Aorta (tissue), 5 donors: ENCODE data around the gene PRKAR1B. TPM values are rescaled to one million over a fixed set of nuclear protein-coding genes. Genes with fewer than 3 reads are reported as not detected.
A peak's percentile ranks its signal among the peaks of the same experiment; 100 is the strongest.

Experiments
- ATAC-seq: fragments of 200-7000 bp; cut with Tn5 transposase; one replicate; pipeline ENCODE4 v1.9.1; 2022; ENCODE audit warnings: moderate library complexity; ENCODE audit not compliant: low FRiP score
- DNase-seq, 2 donors: peaks; one replicate each; pipeline ENCODE4 v3.0.0-alpha.2; 2020
- H3K27ac ChIP-seq, 2 donors: one replicate each; pipeline ENCODE4 v1.5.1; 2013; ENCODE audit warnings: low read length in 2 of 2, mild to moderate bottlenecking in 2 of 2, moderate library complexity in 2 of 2, control low read depth in 1 of 2, inconsistent platforms in 1 of 2, low read depth in 1 of 2
- H3K27me3 ChIP-seq, 2 donors: one replicate each; pipeline ENCODE4 v1.6.1; 2013; ENCODE audit warnings: control low read depth in 1 of 2, low read length in 1 of 2, mild to moderate bottlenecking in 1 of 2, moderate library complexity in 1 of 2; ENCODE audit not compliant: insufficient read depth in 2 of 2, control insufficient read depth in 1 of 2
- H3K36me3 ChIP-seq, 2 donors: one replicate each; pipeline ENCODE4 v1.6.1; 2013; ENCODE audit warnings: control low read depth in 1 of 2, low read length in 1 of 2, mild to moderate bottlenecking in 1 of 2; ENCODE audit not compliant: insufficient read depth in 2 of 2, control insufficient read depth in 1 of 2
- H3K4me1 ChIP-seq, 2 donors: one replicate each; pipeline ENCODE4 v1.6.1; 2013; ENCODE audit warnings: low read length in 2 of 2, control low read depth in 1 of 2, mild to moderate bottlenecking in 1 of 2, moderate library complexity in 1 of 2; ENCODE audit not compliant: insufficient read depth in 2 of 2, control insufficient read depth in 1 of 2
- H3K4me3 ChIP-seq, 2 donors: one replicate each; pipeline ENCODE4 v1.5.1; 2013; ENCODE audit warnings: low read length in 2 of 2, control low read depth in 1 of 2, mild to moderate bottlenecking in 1 of 2
- H3K9me3 ChIP-seq: one replicate; pipeline ENCODE4 v1.6.1; 2013; ENCODE audit warnings: mild to moderate bottlenecking, low read length; ENCODE audit not compliant: control insufficient read depth
- WGBS, 2 donors: extraction: QIAGEN DNeasy Blood & Tissue Kit; methylation state at CpG; one replicate each; pipeline ENCODE4 v1.1.7; 2013; 5-methylcytosine and 5-hydroxymethylcytosine counted together
- intact Hi-C, 2 donors: fragments of 100-400 bp; cut with DNase I; formaldehyde crosslinking; loops; one replicate each; pipeline versions ENCODE4 v1.14.2 to v1.15.0; 2022
- long read RNA-seq, 2 donors: library from polyadenylated mRNA; unstranded; transcript quantifications; one replicate each; pipeline ENCODE4 v2.0.0, GENCODE V29; 2020 to 2021
- polyA plus RNA-seq, 2 donors: library from polyadenylated mRNA; stranded (reverse); fragments of 200-250 nt; gene quantifications; one replicate each; pipeline ENCODE4 v1.2.3, GENCODE V29; 2013
- total RNA-seq, 2 donors: library from RNA; stranded (reverse); fragmentation: NEBNext Ultra II Directional; extraction: Animal tissue kit (Norgen Biotek cat#: 25700); gene quantifications; one replicate each; pipeline ENCODE4 v1.2.1, GENCODE V29; 2021
- donor health status: healthy with polysubstance abuse.
- donor health status: Bipolar disorder and iron deficiency.
- donor health status: DM: no; HTN: no; CAD: no.
- donor health status: DM: no; HTN: no; CAD: no.
- donor health status: DM: yes; HTN: yes; CAD: no.

PRKAR1B gene
- total RNA-seq: 10 to 100 TPM in 1 of 2 donors, 1 to 10 TPM in 1; 6.6 to 13.7 TPM
- polyA plus RNA-seq: 10 to 100 TPM; 14.5 to 16.2 TPM
- long read RNA-seq, donor 1, transcript PRKAR1B-201 (11 exons, 2,007 nt): major isoform, 13 of 42 reads
- long read RNA-seq, donor 1, partial matches to known transcripts: 15 of 42 reads
- long read RNA-seq, donor 1, other reads (novel, unspliced or antisense): 8 of 42 reads
- long read RNA-seq, donor 2, partial matches to known transcripts: 3 of 14 reads
- long read RNA-seq, donor 2, other reads (novel, unspliced or antisense): 9 of 14 reads

GRCh38 chr7:727104-727805, at the start of gene PRKAR1B:
Gene PRKAR1B (minus strand): TSS chr7:727281. CDS start chr7:711505, 15,776 bp downstream.
- no peak for DNase-seq
- no peak for ATAC-seq
- Histone ChIP-seq H3K36me3 (no peaks in the 10 kb centered on the region), H3K27me3 (no peaks in the 10 kb centered on the region), H3K4me3 (peak within 1 kb of the TSS; percentile 84 to 95), H3K9me3 (no peaks in the 10 kb centered on the region), H3K4me1 (no peaks in the 10 kb centered on the region), H3K27ac (no peak within 1 kb of the TSS)
- 1 to 3% methylated on average over 22 to 66 of the region's 66 CpGs for WGBS, 2 donors
- intact Hi-C loops: no loop called here

DNA sequence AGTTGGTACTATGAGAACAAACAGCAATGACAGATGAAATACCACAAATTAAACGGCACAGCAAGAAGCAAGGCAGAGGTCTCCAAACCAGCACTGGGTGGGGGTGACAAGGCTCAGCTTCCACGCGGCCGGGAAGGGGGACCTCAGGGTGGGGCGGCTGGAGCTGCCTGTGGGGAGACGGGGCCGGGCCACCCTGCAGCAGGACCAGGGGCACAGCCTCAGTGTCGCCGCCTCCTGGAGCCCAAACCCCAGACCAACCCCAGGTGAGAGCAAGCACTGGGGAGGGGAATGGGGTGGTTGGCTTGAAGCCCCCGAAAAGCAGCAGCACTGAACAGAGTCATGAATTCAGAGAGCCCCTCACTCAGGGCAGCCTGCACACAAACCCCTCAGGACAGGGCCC, 49.3 kb upstream of the PRKAR1B start:
- DNase-seq (no peak), ATAC-seq (no peak)
- WGBS, 2 donors: 92 to 94% methylated on average over 10 of the region's 10 CpGs
- Histone ChIP-seq H3K4me3 (no peak overlapping the region), H3K27ac (no peak overlapping the region), H3K36me3 (no peaks in the 10 kb centered on the region), H3K9me3 (no peaks in the 10 kb centered on the region), H3K27me3 (no peaks in the 10 kb centered on the region), H3K4me1 (no peaks in the 10 kb centered on the region)
- intact Hi-C loops: no loop called here

- peak; percentile 66 for ATAC-seq
- Histone ChIP-seq H3K36me3 (no peaks in the 10 kb centered on the region), H3K27me3 (no peaks in the 10 kb centered on the region), H3K4me1 (no peaks in the 10 kb centered on the region), H3K9me3 (no peaks in the 10 kb centered on the region), H3K27ac (no peak overlapping the region), H3K4me3 (no peak overlapping the region)
- intact Hi-C loops: loop anchor here (1.0 to 5.0 kb wide), 3 partner anchors 272 to 452 kb away; no protein-coding TSS in a partner anchor
- 67 to 68% methylated on average over 65 of the region's 65 CpGs for WGBS, 2 donors
- DNase-seq: peak; percentile 70 to 89
Observed at GRCh38 chr7:774161-775109, 47.4 kb upstream of the PRKAR1B start.

DNA sequence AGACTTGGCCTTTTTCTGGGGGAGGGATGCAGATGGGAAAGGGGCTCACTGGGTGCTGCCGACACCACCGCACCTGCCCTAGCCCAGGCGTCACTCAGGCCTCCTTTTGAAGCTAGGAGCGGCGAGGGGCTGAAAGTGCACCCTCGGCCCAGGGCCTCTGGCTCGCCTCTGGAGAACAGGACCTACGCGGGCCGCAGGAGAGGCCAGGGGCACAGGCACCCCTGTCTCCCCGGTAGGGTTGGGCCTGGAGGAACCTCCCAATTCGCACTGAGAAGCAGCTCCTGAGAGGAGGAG, 46.5 kb upstream of the PRKAR1B start:
- H3K4me1 ChIP-seq: no peaks in the 10 kb centered on the region
- no peaks in the 10 kb centered on the region for H3K36me3 ChIP-seq
- no peak overlapping the region for H3K27ac ChIP-seq

GRCh38 chr7:772861-773621, 46.0 kb upstream of the PRKAR1B start:
- intact Hi-C loops: loop anchor here in 1 of 2 donors (5.0 kb wide), 1 partner anchor 271 kb away; no protein-coding TSS in a partner anchor
- WGBS, 2 donors: 95% methylated on average over 32 of the region's 32 CpGs
- ATAC-seq: no peak

More for the DNA sequence above, 46.5 kb upstream of the PRKAR1B start:
- WGBS, 2 donors: 96 to 98% methylated on average over 12 of the region's 12 CpGs
- DNase-seq: no peak
- Histone ChIP-seq H3K9me3 (no peaks in the 10 kb centered on the region), H3K4me3 (no peak overlapping the region), H3K27me3 (no peaks in the 10 kb centered on the region)
- ATAC-seq: no peak
- intact Hi-C loops: loop anchor here in 1 of 2 donors (5.0 kb wide), 1 partner anchor 271 kb away; no protein-coding TSS in a partner anchor

GRCh38 chr7:772392-772791, 45.3 kb upstream of the PRKAR1B start:
- H3K27me3 ChIP-seq: no peaks in the 10 kb centered on the region
- H3K4me1 ChIP-seq: no peaks in the 10 kb centered on the region
- no peaks in the 10 kb centered on the region for H3K9me3 ChIP-seq
- H3K27ac ChIP-seq: no peak overlapping the region
- no peak overlapping the region for H3K4me3 ChIP-seq
- WGBS, 2 donors: 91 to 93% methylated on average over 13 of the region's 13 CpGs
- DNase-seq (no peak), ATAC-seq (no peak)
- intact Hi-C loops: loop anchor here in 1 of 2 donors (5.0 kb wide), 1 partner anchor 270 kb away; no protein-coding TSS in a partner anchor
- no peaks in the 10 kb centered on the region for H3K36me3 ChIP-seq

More at GRCh38 chr7:772861-773621, 46.0 kb upstream of the PRKAR1B start:
- H3K9me3 ChIP-seq: no peaks in the 10 kb centered on the region
- H3K36me3 ChIP-seq: no peaks in the 10 kb centered on the region
- no peaks in the 10 kb centered on the region for H3K27me3 ChIP-seq
- H3K4me3 ChIP-seq: no peak overlapping the region
- no peak overlapping the region for H3K27ac ChIP-seq
- H3K4me1 ChIP-seq: no peaks in the 10 kb centered on the region
- DNase-seq: no peak

DNA sequence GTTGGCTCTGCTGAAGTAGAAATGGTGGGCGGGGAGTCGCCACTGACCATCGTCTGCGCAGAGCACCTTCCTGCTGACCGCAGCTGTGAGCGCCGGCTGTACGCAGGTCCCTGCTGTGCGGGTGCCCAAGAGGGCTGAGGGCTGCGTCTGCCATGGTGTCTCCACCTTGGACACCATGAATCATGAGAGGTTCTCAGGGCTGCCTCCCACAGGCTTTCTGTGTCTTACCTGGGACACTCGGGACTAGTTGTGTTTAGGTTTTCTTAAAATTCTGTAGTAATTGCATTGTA, 44.9 kb upstream of the PRKAR1B start:
- Histone ChIP-seq H3K4me3 (no peak overlapping the region), H3K27me3 (no peaks in the 10 kb centered on the region), H3K36me3 (no peaks in the 10 kb centered on the region), H3K27ac (no peak overlapping the region), H3K4me1 (no peaks in the 10 kb centered on the region), H3K9me3 (no peaks in the 10 kb centered on the region)
- ATAC-seq (no peak), DNase-seq (no peak)
- WGBS, 2 donors: 20 to 29% methylated on average over 11 of the region's 11 CpGs
- intact Hi-C loops: loop anchor here in 1 of 2 donors (5.0 kb wide), 1 partner anchor 270 kb away; no protein-coding TSS in a partner anchor
